NOMO-1 (cell line): Measurements from ENCODE around the gene ATXN7.
A peak's percentile ranks its signal among the peaks of the same experiment; 100 is the strongest.

Source experiments
- DNase-seq, 2 experiments: peaks; one replicate each; lab custom pipeline; 2025; ENCODE audit not compliant: unreplicated experiment in 2 of 2; lab: John Stamatoyannopoulos, UW

The ATXN7 gene

GRCh38 chr3:64038253-64038767, 174.6 kb downstream of the ATXN7 start:
- DNase-seq: no peak

- no peak for DNase-seq
These were observed 175.7 kb downstream of the ATXN7 start for GRCh38 chr3:64039332-64039731.

GRCh38 chr3:64039981-64040733, 176.5 kb downstream of the ATXN7 start:
- DNase-seq: no peak

GRCh38 chr3:64042952-64043351, 179.3 kb downstream of the ATXN7 start:
- DNase-seq: no peak

- no peak for DNase-seq
These were observed 182.9 kb downstream of the ATXN7 start for GRCh38 chr3:64046592-64046991.

GRCh38 chr3:64046996-64047594, 183.4 kb downstream of the ATXN7 start:
- no peak for DNase-seq

GRCh38 chr3:64047787-64048186, 184.1 kb downstream of the ATXN7 start:
- peak; percentile 34 to 51 for DNase-seq

DNA sequence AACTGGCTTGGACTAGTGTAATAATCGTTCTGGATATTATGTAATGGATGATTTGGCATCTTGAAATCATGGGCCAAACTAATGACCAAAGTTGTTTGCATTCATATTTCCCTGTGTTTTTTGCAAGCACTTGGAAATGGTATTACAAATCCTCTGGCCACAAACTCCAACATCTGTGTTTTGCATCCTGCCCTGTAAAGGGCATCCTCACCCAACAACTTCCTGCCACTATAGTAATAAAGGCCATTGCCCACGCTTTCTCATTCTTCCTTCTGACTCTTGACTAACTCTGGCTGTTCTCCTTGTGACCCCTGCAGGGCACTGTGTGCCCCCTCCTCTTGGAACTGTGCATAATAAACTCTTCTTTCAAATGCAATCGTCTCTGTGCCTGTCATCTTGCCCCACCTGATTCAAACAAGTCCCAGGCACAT, 185.0 kb downstream of the ATXN7 start:
- DNase-seq: peak; percentile 82 to 88

DNA sequence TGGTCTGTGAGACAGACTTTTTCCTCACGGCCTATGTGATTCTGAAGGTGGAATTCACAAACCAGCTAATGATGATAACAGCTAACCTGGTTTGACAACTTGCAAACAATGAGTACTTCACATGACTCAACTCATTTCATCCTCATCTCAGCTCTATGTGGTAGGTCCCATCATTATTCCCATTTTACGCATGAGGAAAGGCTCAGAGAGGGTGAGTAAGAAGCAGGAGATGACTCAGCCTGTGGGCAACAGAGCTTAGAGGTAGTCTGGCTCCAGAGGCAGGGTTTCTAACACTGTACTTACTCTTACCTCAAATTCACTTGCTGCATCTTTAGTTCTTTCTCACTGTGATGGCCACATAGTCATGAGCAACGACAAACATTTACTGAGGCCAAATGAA, 185.5 kb downstream of the ATXN7 start:
- no peak for DNase-seq

- DNase-seq: no peak
These were observed 186.2 kb downstream of the ATXN7 start for GRCh38 chr3:64049832-64050231.
